Left lobe of liver (tissue), 2 donors: Measurements from ENCODE around the gene AFF2. TPM values are rescaled to one million over a fixed set of nuclear protein-coding genes. Genes with fewer than 3 reads are reported as not detected.

Source experiments
- ATAC-seq: fragments of 200-7000 bp; cut with Tn5 transposase; one replicate; pipeline ENCODE4 v1.9.1; 2020; ENCODE audit warnings: mild to moderate bottlenecking, moderate library complexity
- DNase-seq: peaks from one replicate; pipeline ENCODE4 v3.0.0-alpha.2; 2020; ENCODE audit warnings: low spot score
- total RNA-seq: library from RNA; stranded (reverse); gene quantifications from one replicate; pipeline ENCODE4 v1.2.1, GENCODE V29; 2021
- donor health status: DM: no; HTN: no; CAD: no; lungs with moderate emphysema.
- donor health status: DM: no; HTN: yes; CAD: no.

The AFF2 gene
- total RNA-seq, 1 donor from 2014 or later, result 0.13 TPM

DNA sequence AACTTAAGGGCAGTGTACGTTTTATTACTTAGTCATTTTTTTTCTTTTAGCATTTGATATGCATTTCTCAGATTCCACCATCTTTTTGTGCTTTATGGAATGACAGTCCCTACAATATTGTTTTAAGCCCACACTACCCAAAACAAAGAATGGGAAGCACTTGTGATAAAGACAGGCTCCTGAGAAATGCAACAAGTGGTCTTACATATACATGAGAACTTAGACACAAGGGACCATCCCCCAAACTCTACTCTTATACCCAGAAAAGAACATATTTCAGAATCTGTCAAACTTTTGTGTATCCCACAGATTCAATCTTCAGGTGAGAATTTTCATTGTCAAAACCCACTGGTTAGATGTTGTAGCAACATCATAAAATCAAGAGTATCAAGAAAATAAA lies 491.1 kb downstream of the AFF2 start:
- DNase-seq, result no peak
- ATAC-seq, result no peak

DNA sequence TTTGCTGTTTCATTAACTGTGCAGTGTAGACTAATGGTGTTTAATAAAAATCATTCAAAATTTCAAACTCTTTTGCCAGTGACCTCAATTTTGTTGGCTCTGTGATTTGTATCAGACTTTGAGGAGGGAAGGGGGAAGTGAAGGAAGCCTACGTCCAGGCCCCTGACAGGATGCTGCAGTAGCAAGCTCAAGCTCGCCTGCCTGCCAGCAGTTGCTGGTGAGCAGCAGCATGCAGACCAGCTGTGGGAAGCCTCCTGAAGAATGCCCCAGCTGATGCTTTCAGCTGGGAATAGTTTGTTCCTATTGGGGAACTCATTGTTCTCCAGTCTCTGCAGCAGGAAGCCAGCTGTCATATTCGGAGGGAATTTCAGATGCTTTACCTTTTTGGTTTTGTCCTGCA lies 495.2 kb downstream of the AFF2 start:
- ATAC-seq (no peak), DNase-seq (no peak)

DNA sequence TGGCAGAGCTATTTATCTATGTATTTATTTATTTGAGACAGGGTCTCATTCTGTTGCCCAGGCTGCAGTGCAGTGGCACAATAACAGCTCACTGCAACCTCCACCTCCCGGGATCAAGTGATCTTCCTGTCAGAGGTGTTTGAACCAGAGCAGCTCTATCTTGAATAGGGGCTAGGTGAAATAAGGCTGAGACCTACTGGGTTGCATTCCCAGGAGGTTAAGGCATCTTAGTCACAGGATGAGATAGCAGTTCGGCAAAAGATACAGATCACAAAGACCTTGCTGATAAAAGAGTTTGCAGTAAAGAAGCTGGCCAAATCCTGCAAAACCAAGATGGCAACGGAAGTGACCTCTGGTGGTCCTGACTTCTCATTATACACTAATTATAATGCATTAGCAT lies 501.9 kb downstream of the AFF2 start:
- no peak for DNase-seq
- no peak for ATAC-seq

DNA sequence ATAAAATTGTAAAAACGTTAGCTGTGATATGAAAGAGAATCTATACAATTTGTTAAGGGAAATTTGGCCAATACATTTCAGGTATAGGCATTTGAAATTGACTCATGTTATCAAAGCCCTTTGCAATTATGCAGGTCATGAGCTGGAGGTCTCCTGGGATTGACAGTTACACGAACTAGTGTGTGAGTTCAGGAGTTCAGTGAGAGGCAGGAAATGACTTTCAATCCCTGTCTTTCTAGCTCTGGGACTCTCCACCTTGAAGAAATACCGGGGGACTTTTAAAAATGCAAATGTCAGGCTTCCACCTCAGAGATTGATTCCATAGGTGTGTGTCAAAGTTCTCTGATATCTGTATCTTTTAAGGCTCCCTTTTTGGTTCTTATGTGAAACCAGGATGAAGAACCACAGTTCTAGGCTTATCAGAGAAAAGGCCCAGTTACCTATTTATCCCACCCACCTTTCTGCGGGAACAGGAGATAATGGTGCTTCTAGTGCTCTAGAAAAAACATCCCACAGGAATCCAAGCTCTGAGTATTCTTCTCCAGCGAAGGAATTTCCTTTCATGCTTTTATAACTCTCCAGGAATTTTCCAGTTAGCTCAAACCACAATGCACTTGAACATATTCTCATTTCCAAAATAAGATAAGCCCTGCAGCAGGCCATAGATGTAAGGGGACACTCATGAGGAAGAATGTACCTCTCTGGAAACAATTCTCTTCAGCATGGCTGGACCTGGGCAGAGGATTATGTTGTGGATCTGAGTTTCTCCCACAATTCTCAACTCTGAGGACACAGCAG lies 503.6 kb downstream of the AFF2 start:
- DNase-seq, result no peak
- no peak for ATAC-seq

DNA sequence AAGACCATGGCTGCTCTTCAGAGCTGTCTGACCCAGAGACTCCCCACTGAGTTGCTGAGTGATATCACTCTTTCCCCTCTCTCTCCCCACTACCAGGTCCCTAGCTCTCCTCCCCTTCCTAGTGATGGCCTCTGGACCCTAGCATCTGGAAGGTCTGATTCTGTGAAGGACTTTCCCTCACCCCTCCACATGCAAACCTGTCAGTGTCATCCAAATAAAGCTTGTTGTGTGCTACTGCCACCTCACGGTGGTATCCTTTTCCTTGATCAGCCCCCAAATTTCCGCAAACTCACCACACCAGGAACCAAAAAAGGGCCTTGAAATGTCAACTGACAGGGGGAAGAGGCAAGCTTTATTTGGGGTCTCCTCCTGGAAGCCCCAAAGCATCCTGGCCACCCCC lies 504.5 kb downstream of the AFF2 start:
- DNase-seq (no peak), ATAC-seq (no peak)

DNA sequence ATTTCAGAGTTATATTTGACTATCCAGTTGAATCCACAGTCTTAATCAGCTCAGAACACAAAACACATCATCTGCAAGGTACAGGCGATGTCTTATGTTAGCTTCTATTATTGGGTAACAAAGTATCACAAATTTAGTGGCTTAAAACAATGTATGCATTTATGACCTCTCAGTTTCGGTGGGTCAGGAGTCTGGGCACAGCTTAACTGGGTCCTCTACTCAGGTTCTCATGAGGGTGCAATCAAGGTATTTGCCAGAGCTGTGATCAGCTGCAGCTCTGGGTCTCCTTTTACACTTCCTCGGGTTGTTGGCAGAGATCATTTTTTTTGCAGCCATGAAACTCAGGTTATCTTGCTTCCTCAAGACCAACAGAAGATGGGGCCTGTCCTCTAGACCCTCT lies 505.8 kb downstream of the AFF2 start:
- no peak for DNase-seq
- no peak for ATAC-seq

DNA sequence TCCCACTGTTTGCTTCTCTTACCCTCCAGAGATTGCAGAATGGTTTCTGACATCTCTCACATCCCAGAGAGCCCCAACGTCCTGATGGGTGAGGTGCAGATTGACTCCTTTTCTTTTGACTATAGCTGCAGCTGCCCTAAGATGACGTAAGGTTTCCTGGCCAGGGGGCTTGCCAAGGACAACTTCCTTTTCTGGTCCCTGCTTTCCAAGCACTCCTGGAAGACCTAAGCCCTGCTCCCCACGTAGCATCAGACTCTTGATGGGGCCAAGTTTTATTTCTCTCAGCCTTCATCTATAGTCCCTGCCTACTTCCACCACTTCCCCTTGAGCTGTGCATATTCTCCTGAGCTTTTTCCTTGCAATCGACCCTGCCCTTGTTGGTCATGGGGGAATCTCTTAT lies 507.0 kb downstream of the AFF2 start:
- ATAC-seq (no peak), DNase-seq (no peak)

DNA sequence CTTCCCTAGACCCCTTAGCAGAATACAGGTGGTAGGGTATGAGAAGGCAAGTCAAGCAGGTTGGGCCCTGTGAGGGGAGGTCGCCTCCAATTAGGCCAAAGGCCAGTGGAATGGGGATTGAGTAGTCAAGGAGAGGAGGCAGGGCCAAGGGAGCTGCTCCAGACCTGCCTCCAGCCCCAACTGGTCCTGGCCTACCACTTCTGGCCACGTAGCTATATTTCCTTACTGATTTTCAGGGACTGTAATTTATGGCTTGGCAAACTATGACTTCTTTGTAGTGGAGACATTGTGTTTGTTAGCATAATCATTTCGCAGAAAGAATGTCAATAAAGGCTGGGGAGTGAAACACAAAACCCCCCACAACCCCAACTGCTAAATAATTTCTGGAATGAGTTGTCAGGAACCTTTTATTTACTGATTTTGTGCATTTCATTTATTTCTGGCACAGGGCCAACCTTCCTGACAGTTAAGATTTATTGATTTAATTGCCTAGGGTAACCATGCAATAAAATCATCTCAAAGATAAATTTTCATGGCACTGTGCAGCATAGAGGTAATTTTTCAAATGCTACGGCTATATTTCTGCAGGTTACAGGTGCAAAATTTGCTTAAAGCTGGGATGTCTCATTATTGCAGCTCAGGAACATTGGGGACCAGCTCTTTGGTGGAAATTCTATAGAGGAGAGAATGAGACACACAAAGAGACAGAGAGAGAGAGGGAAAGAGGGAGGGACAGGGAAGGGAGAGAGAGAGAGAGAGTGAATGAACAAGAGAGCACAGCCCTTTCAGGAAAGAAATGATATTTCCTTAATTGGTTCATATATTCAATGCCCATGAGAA lies 509.8 kb downstream of the AFF2 start:
- ATAC-seq (no peak), DNase-seq (no peak)

DNA sequence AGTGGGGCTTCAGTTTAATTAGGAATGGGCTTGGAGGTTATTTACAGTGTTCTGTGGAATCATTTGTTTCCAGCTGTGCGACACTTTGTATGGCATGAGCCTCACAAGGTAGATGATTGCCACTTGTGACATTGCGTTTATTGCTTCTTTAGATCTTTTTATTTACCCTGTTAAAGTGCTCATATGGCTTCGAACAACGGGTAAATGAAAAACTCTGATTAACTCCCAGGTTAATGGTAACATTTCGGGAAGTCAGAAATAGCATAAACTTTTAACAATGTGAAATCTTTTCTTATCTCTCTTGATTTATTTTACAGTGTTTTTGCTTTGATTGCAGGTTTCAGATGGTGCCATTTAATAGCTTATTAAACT lies 510.4 kb downstream of the AFF2 start:
- ATAC-seq (no peak), DNase-seq (no peak)

DNA sequence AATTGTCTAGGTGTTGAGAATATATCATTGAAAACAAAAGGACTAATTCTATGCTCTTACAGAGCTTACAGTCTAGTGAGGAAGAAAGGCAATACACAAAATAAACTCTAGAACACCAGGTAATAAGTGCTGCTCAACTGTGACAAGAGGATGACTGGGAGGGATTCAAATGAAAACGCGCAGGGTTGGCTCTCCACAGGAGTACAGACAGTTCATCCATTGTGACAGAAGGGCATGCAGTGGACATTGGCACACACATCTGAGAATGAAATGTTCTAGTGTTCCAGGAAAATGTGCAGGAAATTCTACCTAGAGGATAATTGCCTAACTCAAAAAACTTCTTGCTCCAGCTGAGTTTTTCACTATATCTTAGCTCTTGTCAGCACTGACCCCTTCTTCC lies 512.7 kb downstream of the AFF2 start:
- DNase-seq (no peak), ATAC-seq (no peak)

DNA sequence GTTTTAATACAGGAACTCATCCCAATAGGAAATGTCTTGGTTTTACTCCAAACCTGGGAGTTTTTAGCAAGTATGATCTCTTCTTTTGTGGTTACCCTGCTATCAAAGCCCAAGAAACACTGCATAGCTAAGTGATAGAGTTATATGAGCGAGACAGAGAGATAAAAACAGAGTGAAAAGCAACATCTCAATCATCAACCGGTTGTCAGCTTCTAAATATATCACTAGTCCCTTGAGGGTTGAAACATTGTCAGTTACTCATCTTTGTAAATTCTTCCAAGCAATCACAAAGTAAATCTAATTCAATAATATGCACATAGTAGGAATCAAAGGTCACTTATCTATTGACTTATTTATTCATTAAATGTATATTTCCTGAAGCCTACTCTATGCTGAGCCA lies 520.7 kb downstream of the AFF2 start:
- no peak for ATAC-seq
- no peak for DNase-seq

DNA sequence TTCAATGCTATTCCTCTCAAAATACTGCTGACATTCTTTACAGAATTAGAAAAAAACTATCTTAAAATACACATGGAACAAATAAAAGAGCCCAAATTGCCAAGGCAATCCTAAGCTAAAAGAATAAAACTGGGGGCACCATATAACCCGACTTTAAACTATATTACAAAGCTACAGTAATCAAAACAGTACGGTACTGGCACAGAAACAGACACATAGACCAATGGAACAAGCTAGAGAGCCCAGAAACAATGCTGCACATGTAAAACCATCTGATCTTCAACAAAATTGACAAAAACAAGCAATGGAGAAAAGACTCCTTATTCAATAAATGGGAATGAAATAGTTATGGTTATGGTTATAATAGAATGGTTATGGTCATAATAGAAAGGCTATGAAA lies 522.1 kb downstream of the AFF2 start:
- ATAC-seq (no peak), DNase-seq (no peak)

DNA sequence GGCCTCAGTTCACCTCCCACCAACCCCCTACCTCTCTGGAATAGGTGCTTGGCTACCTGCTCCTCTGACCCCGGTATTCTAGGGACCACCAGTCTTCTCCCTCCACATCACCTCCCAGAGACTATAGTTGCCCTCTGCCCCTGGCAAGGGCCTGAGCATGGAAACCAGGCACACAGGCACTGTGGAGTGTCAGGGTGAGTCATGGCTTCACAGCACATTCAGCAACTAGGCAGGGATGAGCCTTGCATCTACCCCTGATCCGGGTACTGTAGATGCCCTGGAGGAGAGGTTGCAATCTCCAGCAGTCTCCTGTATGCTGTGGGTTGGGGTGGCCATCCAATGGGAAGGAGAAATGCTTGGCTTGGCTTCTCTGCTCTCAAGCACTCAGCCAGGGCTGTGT lies 532.0 kb downstream of the AFF2 start:
- no peak for ATAC-seq
- DNase-seq, result no peak

DNA sequence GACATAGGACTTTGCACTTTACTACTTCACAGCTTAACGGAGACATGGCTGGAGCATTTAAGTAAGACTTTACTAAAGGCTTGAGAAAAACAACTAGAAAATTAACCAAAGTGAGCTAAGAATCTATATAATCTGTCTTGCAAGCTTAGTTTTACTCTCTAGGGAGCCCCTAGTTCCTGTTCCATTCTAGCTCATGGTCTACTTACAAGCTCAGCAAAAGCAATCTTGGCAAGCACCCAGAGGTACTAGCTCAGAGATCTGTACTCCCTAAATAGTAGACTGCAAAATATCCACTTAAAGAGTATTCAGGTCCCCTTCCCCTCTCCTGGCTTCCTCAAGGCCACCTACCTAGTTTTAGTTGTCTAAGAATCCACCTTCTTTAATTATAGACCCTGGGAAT lies 535.7 kb downstream of the AFF2 start:
- no peak for ATAC-seq
- DNase-seq, result no peak

DNA sequence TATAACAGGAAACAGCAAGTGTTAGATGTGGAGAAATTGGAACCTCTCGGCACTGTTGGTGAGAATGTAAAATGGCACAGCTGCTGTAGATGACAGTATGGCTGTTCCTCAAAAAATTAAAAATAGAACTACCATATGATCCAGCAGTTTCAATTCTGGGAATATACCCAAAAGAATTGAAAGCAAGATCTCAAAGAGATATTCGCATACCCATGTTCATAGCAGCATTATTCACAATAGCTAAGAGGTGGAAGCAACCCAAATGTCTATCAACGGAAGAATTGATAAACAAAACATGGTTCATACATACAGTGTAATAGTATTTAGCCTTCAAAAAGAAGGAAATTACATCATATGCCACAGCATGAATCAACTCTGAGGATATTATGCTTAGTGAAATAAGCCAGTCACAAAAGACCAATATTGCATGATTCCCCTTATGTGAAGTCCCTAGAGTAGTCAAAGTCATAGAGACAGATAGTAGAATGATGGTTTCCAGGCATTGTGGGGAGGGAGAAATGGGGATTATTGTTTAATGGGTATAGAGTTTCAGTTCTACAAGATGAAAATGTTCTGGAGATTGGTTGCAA lies 537.0 kb downstream of the AFF2 start:
- ATAC-seq (no peak), DNase-seq (no peak)

DNA sequence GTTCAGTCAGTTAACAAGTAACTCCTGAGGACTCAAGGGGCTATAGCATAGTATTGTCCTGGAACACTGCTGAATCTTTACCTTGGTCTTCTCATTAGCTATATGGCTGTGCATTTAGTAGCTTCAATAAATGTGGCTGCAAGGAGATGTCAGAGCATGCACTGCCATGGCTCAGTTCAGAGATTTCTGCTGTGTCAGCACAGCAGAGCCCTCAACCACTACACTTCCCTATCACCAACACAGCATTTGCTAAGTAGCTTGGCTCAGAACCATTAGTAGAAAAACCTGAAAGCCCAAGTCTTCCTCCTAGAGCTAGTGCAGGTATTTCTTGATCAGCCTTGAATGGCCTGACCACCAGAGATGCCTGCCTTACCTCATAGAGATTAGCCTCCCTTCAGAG lies 538.6 kb downstream of the AFF2 start:
- ATAC-seq (no peak), DNase-seq (no peak)

DNA sequence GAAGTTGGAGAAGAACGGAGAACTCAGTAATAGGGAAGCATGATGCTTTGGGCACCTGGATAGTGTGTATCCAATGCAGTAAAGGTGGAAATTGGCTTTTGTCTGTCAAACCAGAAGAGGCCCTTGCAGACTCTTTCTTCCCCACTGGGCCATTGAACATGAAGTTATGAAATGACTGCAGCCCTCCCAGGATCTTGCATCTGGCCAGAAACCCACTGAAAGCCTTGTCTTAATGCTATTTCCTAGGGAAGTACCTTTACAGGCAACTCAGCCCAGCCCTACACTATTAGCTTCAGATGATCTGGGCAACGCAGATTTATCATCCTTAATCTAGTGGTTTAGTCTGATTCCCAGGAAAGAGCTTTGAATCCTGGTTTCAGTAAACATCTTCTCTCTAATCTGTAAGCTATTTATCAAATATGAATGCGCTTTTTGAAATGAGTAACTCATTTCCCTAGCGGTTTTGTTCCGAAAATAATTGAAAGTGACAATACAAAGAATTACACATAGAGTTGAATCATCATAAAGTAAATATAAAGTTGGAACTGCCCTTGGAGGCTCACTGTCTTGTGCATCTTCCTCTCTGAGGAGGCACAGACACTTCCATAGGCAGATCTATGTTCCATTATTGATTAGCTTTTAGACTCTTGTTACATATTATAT lies 540.6 kb downstream of the AFF2 start:
- ATAC-seq, result no peak
- DNase-seq, result no peak

DNA sequence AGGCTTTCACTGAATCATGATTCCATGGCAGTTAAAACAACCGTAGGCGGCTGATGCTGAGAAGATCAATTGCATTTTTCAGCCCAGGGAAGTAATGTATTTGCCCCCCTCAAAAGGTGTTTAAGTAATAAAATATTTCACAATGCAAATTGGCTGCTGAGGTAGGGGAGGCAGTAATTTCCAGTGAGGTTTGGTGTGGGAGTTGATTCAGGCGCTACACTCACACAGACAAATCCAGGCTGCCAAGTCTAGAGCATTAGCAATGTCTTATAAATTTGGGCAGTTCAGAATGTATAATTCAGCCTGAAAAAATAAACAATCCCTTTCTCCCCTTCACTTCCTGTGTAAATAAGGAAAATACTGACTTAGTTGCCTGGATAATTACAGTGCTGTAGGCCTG lies 543.0 kb downstream of the AFF2 start:
- no peak for ATAC-seq
- DNase-seq, result no peak

DNA sequence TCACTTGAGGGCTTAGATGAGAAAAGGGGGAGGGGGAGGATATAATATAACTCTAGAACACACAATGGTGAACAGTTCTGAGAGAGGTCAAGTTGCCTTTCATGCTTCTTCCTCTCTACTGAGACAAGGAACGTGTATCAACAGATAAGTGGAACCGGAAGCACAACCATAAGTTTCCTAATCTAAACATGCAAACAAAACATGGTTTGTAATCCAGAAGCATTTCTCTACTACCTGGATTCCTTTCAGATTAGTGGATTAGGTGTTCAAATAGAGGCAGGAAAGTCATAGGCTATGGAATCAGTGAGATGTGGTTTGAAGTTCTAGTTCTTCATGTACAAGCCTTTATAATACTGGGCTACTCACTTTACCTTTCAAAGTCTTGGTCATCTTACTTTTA lies 544.1 kb downstream of the AFF2 start:
- ATAC-seq, result no peak

DNA sequence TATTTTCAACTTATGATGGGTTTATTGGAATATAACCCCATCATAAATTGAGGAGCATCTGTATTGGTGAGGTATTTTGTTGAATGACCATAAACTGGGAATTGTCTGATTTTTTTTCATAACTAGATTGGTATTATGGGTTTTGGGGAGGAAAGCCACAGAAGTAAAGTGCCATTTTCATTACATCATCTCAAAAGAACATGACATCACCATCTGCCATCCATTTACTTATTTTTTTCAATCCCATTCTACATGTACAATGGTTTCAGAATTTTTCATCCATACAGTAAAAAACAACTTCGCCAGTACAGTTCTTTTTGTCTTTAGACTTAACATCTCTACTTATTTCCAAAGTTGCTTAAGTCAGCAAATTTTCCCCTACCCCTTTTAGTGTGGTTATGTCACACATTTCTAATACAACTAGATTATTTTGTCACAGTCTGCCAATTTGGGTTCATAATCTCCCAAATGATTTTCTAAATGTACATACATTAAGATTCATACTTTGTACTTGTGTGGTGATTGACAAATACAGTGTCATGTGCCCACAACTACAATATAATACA lies 545.3 kb downstream of the AFF2 start:
- ATAC-seq (no peak), DNase-seq (no peak)

More for the DNA sequence above, 544.1 kb downstream of the AFF2 start:
- no peak for DNase-seq
